ENCODE results near the gene HIVEP1. TPM values are rescaled to one million over a fixed set of nuclear protein-coding genes. Genes with fewer than 3 reads are reported as not detected.

The HIVEP1 gene
- total RNA-seq, 1 experiment from 2014 or later, result 16.7 TPM

GRCh38 chr6:11987386-11987785 is 24.7 kb upstream of the HIVEP1 start:
- BruUV-seq (replicated peaks), result no TSS peak
- CTCF ChIA-PET, result no interaction called here
- no peak for ATAC-seq

GRCh38 chr6:11989386-11989785 is 22.7 kb upstream of the HIVEP1 start:
- ChIA-PET POLR2A (no interaction called here), CTCF (no interaction called here)
- no TSS peak for BruUV-seq (replicated peaks)
- in situ Hi-C loops (cut with HindIII; ENCODE audit: low pct_unique_long_range_greater_than_20kb, low sequenced_read_pairs), result no loop called here
- Histone ChIP-seq H3K36me3 (ENCODE audit: control insufficient read depth, insufficient read depth, low read length) (no peaks in the 10 kb centered on the region), H3K4me3 (ENCODE audit: low read depth in 2 of 2, low read length in 2 of 2) (no peak overlapping the region), H3K9me3 (ENCODE audit: control insufficient read depth, insufficient read depth, low read depth, low read length) (no peaks in the 10 kb centered on the region), H3K4me1 (ENCODE audit: control insufficient read depth, insufficient read depth, low read length) (no peaks in the 10 kb centered on the region), H3K27me3 (ENCODE audit: control insufficient read depth, insufficient read depth, low read length) (no peaks in the 10 kb centered on the region), H3K27ac (ENCODE audit: low read length) (no peak overlapping the region)
- TF ChIP-seq TCF7L2 (IDR thresholded peaks at IDR 0.05; ENCODE audit: low read depth, low read length), result no peak
- TF ChIP-seq POLR2AphosphoS5 (IDR thresholded peaks at IDR 0.05; ENCODE audit: low read depth, low read length), result no peak
- TF ChIP-seq, protein P1, sequence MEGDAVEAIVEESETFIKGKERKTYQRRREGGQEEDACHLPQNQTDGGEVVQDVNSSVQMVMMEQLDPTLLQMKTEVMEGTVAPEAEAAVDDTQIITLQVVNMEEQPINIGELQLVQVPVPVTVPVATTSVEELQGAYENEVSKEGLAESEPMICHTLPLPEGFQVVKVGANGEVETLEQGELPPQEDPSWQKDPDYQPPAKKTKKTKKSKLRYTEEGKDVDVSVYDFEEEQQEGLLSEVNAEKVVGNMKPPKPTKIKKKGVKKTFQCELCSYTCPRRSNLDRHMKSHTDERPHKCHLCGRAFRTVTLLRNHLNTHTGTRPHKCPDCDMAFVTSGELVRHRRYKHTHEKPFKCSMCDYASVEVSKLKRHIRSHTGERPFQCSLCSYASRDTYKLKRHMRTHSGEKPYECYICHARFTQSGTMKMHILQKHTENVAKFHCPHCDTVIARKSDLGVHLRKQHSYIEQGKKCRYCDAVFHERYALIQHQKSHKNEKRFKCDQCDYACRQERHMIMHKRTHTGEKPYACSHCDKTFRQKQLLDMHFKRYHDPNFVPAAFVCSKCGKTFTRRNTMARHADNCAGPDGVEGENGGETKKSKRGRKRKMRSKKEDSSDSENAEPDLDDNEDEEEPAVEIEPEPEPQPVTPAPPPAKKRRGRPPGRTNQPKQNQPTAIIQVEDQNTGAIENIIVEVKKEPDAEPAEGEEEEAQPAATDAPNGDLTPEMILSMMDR (IDR thresholded peaks at IDR 0.05), result no peak
- TF ChIP-seq, protein P2, sequence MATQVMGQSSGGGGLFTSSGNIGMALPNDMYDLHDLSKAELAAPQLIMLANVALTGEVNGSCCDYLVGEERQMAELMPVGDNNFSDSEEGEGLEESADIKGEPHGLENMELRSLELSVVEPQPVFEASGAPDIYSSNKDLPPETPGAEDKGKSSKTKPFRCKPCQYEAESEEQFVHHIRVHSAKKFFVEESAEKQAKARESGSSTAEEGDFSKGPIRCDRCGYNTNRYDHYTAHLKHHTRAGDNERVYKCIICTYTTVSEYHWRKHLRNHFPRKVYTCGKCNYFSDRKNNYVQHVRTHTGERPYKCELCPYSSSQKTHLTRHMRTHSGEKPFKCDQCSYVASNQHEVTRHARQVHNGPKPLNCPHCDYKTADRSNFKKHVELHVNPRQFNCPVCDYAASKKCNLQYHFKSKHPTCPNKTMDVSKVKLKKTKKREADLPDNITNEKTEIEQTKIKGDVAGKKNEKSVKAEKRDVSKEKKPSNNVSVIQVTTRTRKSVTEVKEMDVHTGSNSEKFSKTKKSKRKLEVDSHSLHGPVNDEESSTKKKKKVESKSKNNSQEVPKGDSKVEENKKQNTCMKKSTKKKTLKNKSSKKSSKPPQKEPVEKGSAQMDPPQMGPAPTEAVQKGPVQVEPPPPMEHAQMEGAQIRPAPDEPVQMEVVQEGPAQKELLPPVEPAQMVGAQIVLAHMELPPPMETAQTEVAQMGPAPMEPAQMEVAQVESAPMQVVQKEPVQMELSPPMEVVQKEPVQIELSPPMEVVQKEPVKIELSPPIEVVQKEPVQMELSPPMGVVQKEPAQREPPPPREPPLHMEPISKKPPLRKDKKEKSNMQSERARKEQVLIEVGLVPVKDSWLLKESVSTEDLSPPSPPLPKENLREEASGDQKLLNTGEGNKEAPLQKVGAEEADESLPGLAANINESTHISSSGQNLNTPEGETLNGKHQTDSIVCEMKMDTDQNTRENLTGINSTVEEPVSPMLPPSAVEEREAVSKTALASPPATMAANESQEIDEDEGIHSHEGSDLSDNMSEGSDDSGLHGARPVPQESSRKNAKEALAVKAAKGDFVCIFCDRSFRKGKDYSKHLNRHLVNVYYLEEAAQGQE (IDR thresholded peaks at IDR 0.05; ENCODE audit: insufficient read depth in 1 of 2, low read depth in 2 of 2, low read length in 1 of 2), result no peak
- TF ChIP-seq SIN3A (IDR thresholded peaks at IDR 0.05; ENCODE audit: borderline replicate concordance, insufficient read depth, low read depth, low read length), result no peak
- ATAC-seq (no peak), DNase-seq (ENCODE audit: low read depth, low spot score) (no peak)
- intact Hi-C loops (cut with micrococcal nuclease; ENCODE audit: unreplicated experiment), result no loop called here

More at GRCh38 chr6:11987386-11987785, 24.7 kb upstream of the HIVEP1 start:
- Histone ChIP-seq H3K27ac (ENCODE audit: low read length) (no peak overlapping the region), H3K9me3 (ENCODE audit: control insufficient read depth, insufficient read depth, low read depth, low read length) (no peaks in the 10 kb centered on the region), H3K4me3 (ENCODE audit: low read depth in 2 of 2, low read length in 2 of 2) (no peak overlapping the region), H3K27me3 (ENCODE audit: control insufficient read depth, insufficient read depth, low read length) (no peaks in the 10 kb centered on the region), H3K36me3 (ENCODE audit: control insufficient read depth, insufficient read depth, low read length) (no peaks in the 10 kb centered on the region), H3K4me1 (ENCODE audit: control insufficient read depth, insufficient read depth, low read length) (no peaks in the 10 kb centered on the region)
- intact Hi-C loops (cut with micrococcal nuclease; ENCODE audit: unreplicated experiment), result no loop called here
- in situ Hi-C loops (cut with HindIII; ENCODE audit: low pct_unique_long_range_greater_than_20kb, low sequenced_read_pairs), result no loop called here
- POLR2A ChIA-PET, result no interaction called here
- DNase-seq (ENCODE audit: low read depth, low spot score), result no peak
- TF ChIP-seq SIN3A (IDR thresholded peaks at IDR 0.05; ENCODE audit: borderline replicate concordance, insufficient read depth, low read depth, low read length), result no peak
- TF ChIP-seq POLR2AphosphoS5 (IDR thresholded peaks at IDR 0.05; ENCODE audit: low read depth, low read length), result no peak
- TF ChIP-seq, protein P1 (IDR thresholded peaks at IDR 0.05), result no peak
- TF ChIP-seq, protein P2 (IDR thresholded peaks at IDR 0.05; ENCODE audit: insufficient read depth in 1 of 2, low read depth in 2 of 2, low read length in 1 of 2), result no peak
- no peak for TF ChIP-seq TCF7L2 (IDR thresholded peaks at IDR 0.05; ENCODE audit: low read depth, low read length)

Data from Panc1 (cell line).